22Rv1 (cell line): ENCODE data around the gene NXPH1.

Source experiments
- H3K27ac ChIP-seq: fragments of 450-650 bp; 2 replicates; pipeline ENCODE4 v1.5.1; 2017
- ZFX ChIP-seq: fragments of 450-650 bp; IDR thresholded peaks from 2 replicates; pipeline ENCODE4 v1.6.1; 2017; ENCODE audit warnings: antibody characterized with exemption, borderline replicate concordance
- TF ChIP-seq, protein P1 (sequence below): fragments of 450-650 bp; IDR thresholded peaks from 2 replicates; pipeline ENCODE4 v1.5.1; 2017; ENCODE audit warnings: mild to moderate bottlenecking

The NXPH1 gene

DNA sequence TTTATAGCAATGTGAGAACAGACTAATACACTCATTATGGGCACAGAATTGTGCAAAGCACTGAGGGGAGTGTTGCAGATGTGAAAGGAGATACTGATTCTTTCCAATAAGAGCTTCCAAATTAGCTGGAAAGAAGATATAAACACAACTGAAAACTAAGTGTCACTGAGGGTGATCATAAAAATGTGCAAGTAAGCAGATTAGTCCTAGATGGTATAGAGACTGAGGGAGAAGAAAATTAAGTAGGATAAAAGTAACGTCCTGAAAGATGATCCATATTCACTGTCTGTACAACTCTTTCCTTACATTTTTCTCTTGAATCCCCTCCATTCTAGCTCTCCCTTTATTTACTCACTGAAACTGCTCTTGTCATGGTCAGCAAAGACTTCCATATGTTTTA lies 11.2 kb upstream of the NXPH1 start:
- no peak overlapping the region for H3K27ac ChIP-seq
- TF ChIP-seq, protein P1, sequence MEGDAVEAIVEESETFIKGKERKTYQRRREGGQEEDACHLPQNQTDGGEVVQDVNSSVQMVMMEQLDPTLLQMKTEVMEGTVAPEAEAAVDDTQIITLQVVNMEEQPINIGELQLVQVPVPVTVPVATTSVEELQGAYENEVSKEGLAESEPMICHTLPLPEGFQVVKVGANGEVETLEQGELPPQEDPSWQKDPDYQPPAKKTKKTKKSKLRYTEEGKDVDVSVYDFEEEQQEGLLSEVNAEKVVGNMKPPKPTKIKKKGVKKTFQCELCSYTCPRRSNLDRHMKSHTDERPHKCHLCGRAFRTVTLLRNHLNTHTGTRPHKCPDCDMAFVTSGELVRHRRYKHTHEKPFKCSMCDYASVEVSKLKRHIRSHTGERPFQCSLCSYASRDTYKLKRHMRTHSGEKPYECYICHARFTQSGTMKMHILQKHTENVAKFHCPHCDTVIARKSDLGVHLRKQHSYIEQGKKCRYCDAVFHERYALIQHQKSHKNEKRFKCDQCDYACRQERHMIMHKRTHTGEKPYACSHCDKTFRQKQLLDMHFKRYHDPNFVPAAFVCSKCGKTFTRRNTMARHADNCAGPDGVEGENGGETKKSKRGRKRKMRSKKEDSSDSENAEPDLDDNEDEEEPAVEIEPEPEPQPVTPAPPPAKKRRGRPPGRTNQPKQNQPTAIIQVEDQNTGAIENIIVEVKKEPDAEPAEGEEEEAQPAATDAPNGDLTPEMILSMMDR: no peak
- no peak for TF ChIP-seq ZFX

DNA sequence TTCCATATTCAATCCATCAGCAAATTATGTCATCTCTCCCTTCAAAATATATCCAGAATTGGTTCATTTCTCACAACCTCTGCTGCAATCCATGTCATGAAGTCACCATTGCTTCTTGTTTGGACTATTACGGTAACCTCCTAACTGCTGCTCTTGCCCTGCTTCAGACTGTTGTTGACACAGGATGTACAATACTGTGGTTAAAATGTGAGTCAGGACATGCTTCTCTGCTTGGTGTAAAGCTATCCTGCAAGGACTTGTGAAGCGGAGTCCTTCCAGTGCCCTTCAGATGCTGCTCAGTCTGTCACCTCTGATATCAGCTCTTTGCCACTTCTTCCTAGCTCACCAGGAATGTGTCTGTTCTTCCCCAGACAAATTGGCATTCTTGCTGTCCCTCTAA lies 10.4 kb upstream of the NXPH1 start:
- TF ChIP-seq, protein P1: no peak
- no peak for TF ChIP-seq ZFX
- no peak overlapping the region for H3K27ac ChIP-seq

DNA sequence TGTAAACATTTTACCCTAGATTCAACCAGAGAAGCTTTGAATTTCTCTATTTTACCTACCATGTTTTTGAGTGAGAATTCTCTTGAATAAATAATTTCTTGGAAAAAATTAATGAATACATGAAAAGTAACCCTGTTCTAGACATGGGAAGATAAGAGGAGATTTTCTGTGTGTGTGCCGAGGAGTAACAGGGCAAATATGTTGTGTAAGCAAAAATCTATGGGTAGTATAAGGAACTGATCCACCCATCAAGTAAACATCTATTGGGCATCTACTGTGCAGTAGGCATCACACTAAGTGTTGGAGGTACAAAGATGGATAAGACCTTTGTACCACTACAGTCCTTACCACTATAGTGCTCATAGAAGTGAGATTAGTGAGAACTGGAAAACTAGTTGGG lies 8.2 kb upstream of the NXPH1 start:
- H3K27ac ChIP-seq: no peak overlapping the region
- TF ChIP-seq, protein P1: no peak
- no peak for TF ChIP-seq ZFX

DNA sequence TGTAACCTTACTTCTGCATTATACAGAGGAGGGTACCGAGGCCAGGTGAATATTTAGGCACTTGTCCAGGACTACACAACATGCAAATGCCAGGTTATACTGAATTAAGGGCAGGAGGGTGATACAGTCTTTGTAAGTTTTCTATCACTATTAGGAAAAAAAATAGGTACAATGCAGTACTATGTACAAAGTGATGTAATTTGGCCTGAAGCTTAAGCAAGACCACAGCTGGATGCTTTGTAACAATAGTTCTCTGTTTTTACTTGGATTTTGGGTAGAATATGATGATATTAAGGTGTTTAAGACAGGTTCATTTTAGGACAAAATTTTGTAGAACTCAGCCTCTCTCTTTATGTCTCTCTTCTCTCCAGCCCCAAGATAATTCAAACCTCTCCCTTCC lies 2.8 kb upstream of the NXPH1 start:
- TF ChIP-seq, protein P1: no peak
- TF ChIP-seq ZFX: no peak
- H3K27ac ChIP-seq: no peak overlapping the region

DNA sequence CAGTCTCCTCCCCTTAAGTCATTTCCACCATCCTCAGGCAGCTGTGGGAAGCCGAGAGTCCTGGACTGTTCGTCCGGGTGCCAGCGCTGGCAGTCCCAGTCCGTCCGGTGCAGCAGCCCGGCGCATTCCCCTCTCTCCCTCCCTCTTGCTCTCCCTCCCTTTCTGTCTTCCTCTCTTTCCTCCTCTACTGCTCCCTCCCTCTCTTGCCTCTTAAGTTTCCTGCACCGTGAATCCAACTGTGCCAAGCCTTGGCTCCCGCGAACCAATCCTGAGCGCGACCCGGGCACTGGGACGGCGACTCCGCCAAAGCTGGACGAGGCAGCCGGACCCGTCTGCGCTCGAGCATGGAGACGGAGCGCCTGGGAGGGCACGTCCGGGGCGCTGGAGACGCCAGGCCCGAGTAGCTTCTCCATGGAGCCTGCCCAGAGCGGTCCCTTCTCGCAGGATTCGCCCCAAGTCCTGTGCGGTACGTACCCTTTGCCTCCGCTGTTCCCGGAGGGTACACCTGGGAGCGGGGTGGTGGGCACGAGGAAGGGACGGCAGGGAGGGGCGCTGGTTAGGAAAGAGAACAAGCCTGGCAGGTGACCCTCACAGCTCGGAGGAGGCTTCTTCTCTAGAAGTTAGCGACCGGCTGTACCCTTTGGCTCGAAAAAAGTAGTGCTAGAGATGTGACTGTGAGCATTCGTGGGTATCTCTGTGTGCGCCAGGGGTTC lies 1.0 kb downstream of the NXPH1 start:
- H3K27ac ChIP-seq: peak overlapping the region; percentile 59
- TF ChIP-seq ZFX: no peak
- TF ChIP-seq, protein P1: no peak

DNA sequence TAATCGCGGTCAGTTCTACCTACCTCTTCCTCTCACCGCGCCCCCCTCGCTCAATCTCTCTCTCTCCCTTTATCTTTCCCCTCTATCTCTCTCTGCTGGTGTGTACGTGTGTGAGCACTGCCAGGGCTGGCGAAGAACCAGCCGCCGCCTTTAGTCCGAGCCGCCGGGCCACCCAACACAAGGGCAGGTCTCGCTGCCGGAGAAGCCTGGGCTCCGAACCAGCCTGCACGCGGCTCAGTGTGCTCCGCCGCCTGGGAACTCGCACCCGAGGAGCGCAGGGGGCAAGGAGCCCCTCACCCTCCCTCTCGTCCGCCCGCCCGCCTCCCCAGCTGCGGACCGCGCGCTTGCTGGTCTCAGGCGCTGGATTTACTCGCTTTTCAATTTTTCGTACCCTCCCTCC lies 1.7 kb downstream of the NXPH1 start:
- H3K27ac ChIP-seq: no peak overlapping the region
- no peak for TF ChIP-seq ZFX
- TF ChIP-seq, protein P1: no peak

DNA sequence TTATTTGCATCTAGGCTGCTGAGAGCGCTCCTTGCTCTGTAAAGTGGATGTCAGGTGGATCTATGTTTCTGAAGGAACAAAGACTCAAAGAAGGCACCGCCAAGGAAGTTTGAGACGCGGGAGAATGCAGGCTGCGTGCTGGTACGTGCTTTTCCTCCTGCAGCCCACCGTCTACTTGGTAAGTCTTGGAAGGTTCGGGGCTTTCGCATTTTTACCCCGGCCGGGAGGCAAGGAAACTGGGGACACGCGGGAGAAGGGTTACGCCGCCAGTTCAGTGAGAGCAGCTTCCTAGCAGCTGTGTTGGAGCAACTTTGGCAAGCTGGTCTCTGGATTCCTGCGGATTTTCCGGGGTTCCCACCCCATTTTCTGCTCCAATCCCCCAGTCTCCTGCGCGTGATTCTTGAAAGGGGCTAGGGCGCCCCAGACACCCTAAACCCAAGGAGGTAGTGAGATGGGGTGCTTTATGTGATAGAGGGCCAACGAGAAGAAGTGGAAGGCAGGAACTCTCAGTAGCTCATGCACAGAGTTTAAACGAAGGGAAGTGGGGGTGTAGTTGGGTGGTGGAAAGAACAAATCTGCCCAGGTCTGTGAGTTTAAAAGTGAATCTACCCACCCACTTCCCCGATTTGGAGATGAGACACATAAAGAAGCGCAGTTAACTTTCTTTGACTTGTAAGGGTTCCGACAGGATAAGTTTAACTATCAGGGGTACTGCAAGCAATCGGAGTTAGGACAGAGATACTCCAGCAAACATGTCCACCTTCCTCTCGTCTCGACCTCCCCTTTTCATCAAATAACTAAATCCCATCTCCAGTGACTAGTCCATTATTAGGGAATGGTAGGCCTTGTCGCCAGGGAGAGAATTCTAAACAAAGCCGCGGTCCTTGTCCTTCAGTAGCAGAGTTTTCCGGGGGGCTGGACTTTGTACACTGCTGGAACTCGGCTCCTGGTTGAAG lies 2.5 kb downstream of the NXPH1 start:
- H3K27ac ChIP-seq: no peak overlapping the region
- TF ChIP-seq, protein P1: no peak
- TF ChIP-seq ZFX: no peak
